ENCODE results near the gene SEPTIN7. TPM values are rescaled to one million over a fixed set of nuclear protein-coding genes. Genes with fewer than 3 reads are reported as not detected.

Gene SEPTIN7
- total RNA-seq, 1 experiment from 2014 or later: 161 TPM

DNA sequence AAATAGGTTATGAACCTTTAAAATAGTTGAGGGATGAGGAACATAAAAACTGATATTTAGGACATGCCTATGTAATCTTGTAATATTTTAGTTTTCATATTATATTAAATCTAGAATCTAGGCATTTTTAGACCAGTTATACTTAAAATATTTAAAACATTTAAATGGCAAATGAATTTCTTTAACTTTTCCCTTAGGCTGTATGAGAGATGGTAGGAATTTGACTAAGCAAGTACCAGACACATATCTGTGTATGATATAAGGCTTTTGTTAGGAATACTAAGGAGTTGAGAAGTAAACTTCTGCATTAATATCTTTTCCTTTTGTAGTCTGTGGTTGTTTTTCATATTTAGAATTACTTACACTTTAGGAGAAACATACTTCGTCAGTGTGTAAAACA, 25.1 kb downstream of the SEPTIN7 start:
- no peak overlapping the region for H3K4me3 Mint-ChIP-seq
- no peaks in the 10 kb centered on the region for H3K27me3 Mint-ChIP-seq (ENCODE audit: low read depth)
- peaks cover 3% of the 10 kb centered on the region for H3K36me3 Mint-ChIP-seq
- DNase-seq (ENCODE audit: low spot score) (no peak), ATAC-seq (no peak)
- CTCF ChIA-PET: no interaction called here
- no peak overlapping the region for H3K27ac Mint-ChIP-seq
- TF ChIP-seq NR1H2 (CRISPR knock-in tag; IDR thresholded peaks at IDR 0.05): no peak
- TF ChIP-seq, protein P1, sequence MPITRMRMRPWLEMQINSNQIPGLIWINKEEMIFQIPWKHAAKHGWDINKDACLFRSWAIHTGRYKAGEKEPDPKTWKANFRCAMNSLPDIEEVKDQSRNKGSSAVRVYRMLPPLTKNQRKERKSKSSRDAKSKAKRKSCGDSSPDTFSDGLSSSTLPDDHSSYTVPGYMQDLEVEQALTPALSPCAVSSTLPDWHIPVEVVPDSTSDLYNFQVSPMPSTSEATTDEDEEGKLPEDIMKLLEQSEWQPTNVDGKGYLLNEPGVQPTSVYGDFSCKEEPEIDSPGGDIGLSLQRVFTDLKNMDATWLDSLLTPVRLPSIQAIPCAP (CRISPR knock-in tag; IDR thresholded peaks at IDR 0.05): no peak
- TF ChIP-seq TEAD4 (CRISPR knock-in tag; IDR thresholded peaks at IDR 0.05): no peak
- TF ChIP-seq KAT7 (CRISPR knock-in tag; IDR thresholded peaks at IDR 0.05; ENCODE audit: borderline replicate concordance): no peak
- TF ChIP-seq SOX15 (CRISPR knock-in tag; IDR thresholded peaks at IDR 0.05): no peak
- TF ChIP-seq ESRRA (CRISPR knock-in tag; IDR thresholded peaks at IDR 0.05; ENCODE audit: borderline replicate concordance): no peak
- TF ChIP-seq PRRX2 (CRISPR knock-in tag; IDR thresholded peaks at IDR 0.05): no peak
- TF ChIP-seq CREM (CRISPR knock-in tag; IDR thresholded peaks at IDR 0.05): no peak
- TF ChIP-seq, protein P2, sequence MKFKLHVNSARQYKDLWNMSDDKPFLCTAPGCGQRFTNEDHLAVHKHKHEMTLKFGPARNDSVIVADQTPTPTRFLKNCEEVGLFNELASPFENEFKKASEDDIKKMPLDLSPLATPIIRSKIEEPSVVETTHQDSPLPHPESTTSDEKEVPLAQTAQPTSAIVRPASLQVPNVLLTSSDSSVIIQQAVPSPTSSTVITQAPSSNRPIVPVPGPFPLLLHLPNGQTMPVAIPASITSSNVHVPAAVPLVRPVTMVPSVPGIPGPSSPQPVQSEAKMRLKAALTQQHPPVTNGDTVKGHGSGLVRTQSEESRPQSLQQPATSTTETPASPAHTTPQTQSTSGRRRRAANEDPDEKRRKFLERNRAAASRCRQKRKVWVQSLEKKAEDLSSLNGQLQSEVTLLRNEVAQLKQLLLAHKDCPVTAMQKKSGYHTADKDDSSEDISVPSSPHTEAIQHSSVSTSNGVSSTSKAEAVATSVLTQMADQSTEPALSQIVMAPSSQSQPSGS (CRISPR knock-in tag; IDR thresholded peaks at IDR 0.05; ENCODE audit: borderline replicate concordance, low read depth): no peak
- no peak for TF ChIP-seq TP53 (CRISPR knock-in tag; IDR thresholded peaks at IDR 0.05)
- TF ChIP-seq ZNF396 (CRISPR knock-in tag; IDR thresholded peaks at IDR 0.05; ENCODE audit: borderline replicate concordance): no peak
- TF ChIP-seq ZNF219 (CRISPR knock-in tag; IDR thresholded peaks at IDR 0.05; ENCODE audit: borderline replicate concordance): no peak
- TF ChIP-seq RELA (CRISPR knock-in tag; IDR thresholded peaks at IDR 0.05; ENCODE audit: borderline replicate concordance): no peak
- TF ChIP-seq, protein P3, sequence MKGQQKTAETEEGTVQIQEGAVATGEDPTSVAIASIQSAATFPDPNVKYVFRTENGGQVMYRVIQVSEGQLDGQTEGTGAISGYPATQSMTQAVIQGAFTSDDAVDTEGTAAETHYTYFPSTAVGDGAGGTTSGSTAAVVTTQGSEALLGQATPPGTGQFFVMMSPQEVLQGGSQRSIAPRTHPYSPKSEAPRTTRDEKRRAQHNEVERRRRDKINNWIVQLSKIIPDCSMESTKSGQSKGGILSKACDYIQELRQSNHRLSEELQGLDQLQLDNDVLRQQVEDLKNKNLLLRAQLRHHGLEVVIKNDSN (CRISPR knock-in tag; IDR thresholded peaks at IDR 0.05): no peak
- TF ChIP-seq, protein P4, sequence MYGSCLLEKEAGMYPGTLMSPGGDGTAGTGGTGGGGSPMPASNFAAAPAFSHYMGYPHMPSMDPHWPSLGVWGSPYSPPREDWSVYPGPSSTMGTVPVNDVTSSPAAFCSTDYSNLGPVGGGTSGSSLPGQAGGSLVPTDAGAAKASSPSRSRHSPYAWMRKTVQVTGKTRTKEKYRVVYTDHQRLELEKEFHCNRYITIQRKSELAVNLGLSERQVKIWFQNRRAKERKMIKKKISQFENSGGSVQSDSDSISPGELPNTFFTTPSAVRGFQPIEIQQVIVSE (CRISPR knock-in tag; IDR thresholded peaks at IDR 0.05; ENCODE audit: borderline replicate concordance): no peak
- TF ChIP-seq, protein P5, sequence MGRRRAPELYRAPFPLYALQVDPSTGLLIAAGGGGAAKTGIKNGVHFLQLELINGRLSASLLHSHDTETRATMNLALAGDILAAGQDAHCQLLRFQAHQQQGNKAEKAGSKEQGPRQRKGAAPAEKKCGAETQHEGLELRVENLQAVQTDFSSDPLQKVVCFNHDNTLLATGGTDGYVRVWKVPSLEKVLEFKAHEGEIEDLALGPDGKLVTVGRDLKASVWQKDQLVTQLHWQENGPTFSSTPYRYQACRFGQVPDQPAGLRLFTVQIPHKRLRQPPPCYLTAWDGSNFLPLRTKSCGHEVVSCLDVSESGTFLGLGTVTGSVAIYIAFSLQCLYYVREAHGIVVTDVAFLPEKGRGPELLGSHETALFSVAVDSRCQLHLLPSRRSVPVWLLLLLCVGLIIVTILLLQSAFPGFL (CRISPR knock-in tag; IDR thresholded peaks at IDR 0.05; ENCODE audit: borderline replicate concordance): no peak
- TF ChIP-seq, protein P6, sequence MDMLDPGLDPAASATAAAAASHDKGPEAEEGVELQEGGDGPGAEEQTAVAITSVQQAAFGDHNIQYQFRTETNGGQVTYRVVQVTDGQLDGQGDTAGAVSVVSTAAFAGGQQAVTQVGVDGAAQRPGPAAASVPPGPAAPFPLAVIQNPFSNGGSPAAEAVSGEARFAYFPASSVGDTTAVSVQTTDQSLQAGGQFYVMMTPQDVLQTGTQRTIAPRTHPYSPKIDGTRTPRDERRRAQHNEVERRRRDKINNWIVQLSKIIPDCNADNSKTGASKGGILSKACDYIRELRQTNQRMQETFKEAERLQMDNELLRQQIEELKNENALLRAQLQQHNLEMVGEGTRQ (CRISPR knock-in tag; IDR thresholded peaks at IDR 0.05): no peak
- TF ChIP-seq CBFB (CRISPR knock-in tag; IDR thresholded peaks at IDR 0.05; ENCODE audit: low read depth): no peak
- POLR2A ChIA-PET: no interaction called here
- peaks cover 30% of the 10 kb centered on the region for H3K4me1 Mint-ChIP-seq
- no peaks in the 10 kb centered on the region for H3K9me3 Mint-ChIP-seq

DNA sequence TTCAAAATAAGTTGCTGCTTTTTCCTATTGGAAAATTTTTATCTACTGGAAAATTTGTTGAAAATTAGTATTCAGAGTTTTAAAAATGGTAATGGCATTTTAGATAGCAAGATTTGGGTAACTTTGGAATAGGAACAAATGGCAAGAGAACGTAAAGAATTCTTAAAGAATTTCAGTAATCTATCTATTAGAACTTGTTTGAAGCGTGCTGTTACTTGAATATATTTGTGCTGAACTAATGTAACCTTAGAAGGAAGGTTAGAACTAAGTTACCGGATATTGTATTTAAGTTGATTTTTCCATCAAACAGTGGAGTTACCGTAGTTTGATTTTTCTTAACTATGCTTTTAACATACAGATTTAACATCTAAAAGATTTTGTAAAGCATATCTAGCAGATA, 25.9 kb downstream of the SEPTIN7 start:
- no peaks in the 10 kb centered on the region for H3K27me3 Mint-ChIP-seq (ENCODE audit: low read depth)
- CTCF ChIA-PET: no interaction called here
- no peaks in the 10 kb centered on the region for H3K9me3 Mint-ChIP-seq
- peaks cover 31% of the 10 kb centered on the region for H3K4me1 Mint-ChIP-seq
- no peak overlapping the region for H3K27ac Mint-ChIP-seq
- DNase-seq (ENCODE audit: low spot score): no peak
- H3K4me3 Mint-ChIP-seq: no peak overlapping the region
- POLR2A ChIA-PET: no interaction called here
- ATAC-seq: no peak
- H3K36me3 Mint-ChIP-seq: peaks cover 3% of the 10 kb centered on the region
- TF ChIP-seq ZNF396 (CRISPR knock-in tag; IDR thresholded peaks at IDR 0.05; ENCODE audit: borderline replicate concordance) (no peak), GABPB1 (CRISPR knock-in tag; IDR thresholded peaks at IDR 0.05) (no peak), ZBTB21 (CRISPR knock-in tag; IDR thresholded peaks at IDR 0.05; ENCODE audit: borderline replicate concordance) (no peak), KAT7 (CRISPR knock-in tag; IDR thresholded peaks at IDR 0.05; ENCODE audit: borderline replicate concordance) (no peak), ELF4 (CRISPR knock-in tag; IDR thresholded peaks at IDR 0.05; ENCODE audit: low read depth) (no peak), NR3C1 (CRISPR knock-in tag; conservative IDR thresholded peaks at IDR 0.05; ENCODE audit: low read depth) (no peak), GTF2I (CRISPR knock-in tag; conservative IDR thresholded peaks at IDR 0.05) (no peak), CREB1 (CRISPR knock-in tag; IDR thresholded peaks at IDR 0.05) (no peak)
- TF ChIP-seq, protein P6 (CRISPR knock-in tag; IDR thresholded peaks at IDR 0.05): no peak
- TF ChIP-seq, protein P7, sequence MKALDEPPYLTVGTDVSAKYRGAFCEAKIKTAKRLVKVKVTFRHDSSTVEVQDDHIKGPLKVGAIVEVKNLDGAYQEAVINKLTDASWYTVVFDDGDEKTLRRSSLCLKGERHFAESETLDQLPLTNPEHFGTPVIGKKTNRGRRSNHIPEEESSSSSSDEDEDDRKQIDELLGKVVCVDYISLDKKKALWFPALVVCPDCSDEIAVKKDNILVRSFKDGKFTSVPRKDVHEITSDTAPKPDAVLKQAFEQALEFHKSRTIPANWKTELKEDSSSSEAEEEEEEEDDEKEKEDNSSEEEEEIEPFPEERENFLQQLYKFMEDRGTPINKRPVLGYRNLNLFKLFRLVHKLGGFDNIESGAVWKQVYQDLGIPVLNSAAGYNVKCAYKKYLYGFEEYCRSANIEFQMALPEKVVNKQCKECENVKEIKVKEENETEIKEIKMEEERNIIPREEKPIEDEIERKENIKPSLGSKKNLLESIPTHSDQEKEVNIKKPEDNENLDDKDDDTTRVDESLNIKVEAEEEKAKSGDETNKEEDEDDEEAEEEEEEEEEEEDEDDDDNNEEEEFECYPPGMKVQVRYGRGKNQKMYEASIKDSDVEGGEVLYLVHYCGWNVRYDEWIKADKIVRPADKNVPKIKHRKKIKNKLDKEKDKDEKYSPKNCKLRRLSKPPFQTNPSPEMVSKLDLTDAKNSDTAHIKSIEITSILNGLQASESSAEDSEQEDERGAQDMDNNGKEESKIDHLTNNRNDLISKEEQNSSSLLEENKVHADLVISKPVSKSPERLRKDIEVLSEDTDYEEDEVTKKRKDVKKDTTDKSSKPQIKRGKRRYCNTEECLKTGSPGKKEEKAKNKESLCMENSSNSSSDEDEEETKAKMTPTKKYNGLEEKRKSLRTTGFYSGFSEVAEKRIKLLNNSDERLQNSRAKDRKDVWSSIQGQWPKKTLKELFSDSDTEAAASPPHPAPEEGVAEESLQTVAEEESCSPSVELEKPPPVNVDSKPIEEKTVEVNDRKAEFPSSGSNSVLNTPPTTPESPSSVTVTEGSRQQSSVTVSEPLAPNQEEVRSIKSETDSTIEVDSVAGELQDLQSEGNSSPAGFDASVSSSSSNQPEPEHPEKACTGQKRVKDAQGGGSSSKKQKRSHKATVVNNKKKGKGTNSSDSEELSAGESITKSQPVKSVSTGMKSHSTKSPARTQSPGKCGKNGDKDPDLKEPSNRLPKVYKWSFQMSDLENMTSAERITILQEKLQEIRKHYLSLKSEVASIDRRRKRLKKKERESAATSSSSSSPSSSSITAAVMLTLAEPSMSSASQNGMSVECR (CRISPR knock-in tag; IDR thresholded peaks at IDR 0.05; ENCODE audit: borderline replicate concordance): no peak
